Activated B cell treated with CpG ODN at 0.5 μM for 24 hours (primary cell): ENCODE results near the gene UBE2O. TPM values are rescaled to one million over a fixed set of nuclear protein-coding genes. Genes with fewer than 3 reads are reported as not detected.
A peak's percentile ranks its signal among the peaks of the same experiment; 100 is the strongest.

Experiments used
- ATAC-seq: fragments of 200-7000 bp; cut with Tn5 transposase; one replicate; pipeline ENCODE4 v1.10.0; 2021; ENCODE audit warnings: low read depth, mild to moderate bottlenecking, moderate library complexity
- CTCF ChIA-PET: fragments of 350-600 bp; sonication (Branson Sonifier 250); formaldehyde crosslinking; loops from one replicate; lab custom pipeline; 2021; ENCODE audit warnings: antibody characterized with exemption; lab: Charles Lee
- POLR2A ChIA-PET: fragments of 350-600 bp; sonication (Branson Sonifier 250); formaldehyde crosslinking; loops from one replicate; lab custom pipeline; 2021; ENCODE audit warnings: antibody characterized with exemption; lab: Charles Lee
- DNase-seq: peaks from one replicate; pipeline ENCODE4 v3.0.0; 2022
- H3K27ac Mint-ChIP-seq: one replicate; pipeline ENCODE4 v1.8.0; 2020; ENCODE audit warnings: mixed read lengths
- H3K27me3 Mint-ChIP-seq: one replicate; pipeline ENCODE4 v1.8.0; 2021; ENCODE audit warnings: mixed read lengths
- H3K36me3 Mint-ChIP-seq: one replicate; pipeline ENCODE4 v1.8.0; 2021; ENCODE audit warnings: low read depth, mixed read lengths
- H3K4me1 Mint-ChIP-seq: one replicate; pipeline ENCODE4 v1.8.0; 2021; ENCODE audit warnings: mixed read lengths
- H3K4me3 Mint-ChIP-seq: one replicate; pipeline ENCODE4 v1.8.0; 2020; ENCODE audit warnings: mild to moderate bottlenecking, mixed read lengths
- H3K9me3 Mint-ChIP-seq: one replicate; pipeline ENCODE4 v1.8.0; 2020; ENCODE audit warnings: mixed read lengths
- intact Hi-C: fragments of 100-400 bp; cut with micrococcal nuclease; formaldehyde crosslinking; loops from one replicate; pipeline ENCODE4 v1.15.1; 2024
- total RNA-seq: library from RNA; stranded (reverse); gene quantifications from 2 replicates; pipeline ENCODE4 v1.2.3, GENCODE V29; 2022
- TF ChIP-seq, protein P1 (sequence below): fragments of 200-600 bp; IDR thresholded peaks from one replicate; pipeline ENCODE4 v1.8.0; 2022; ENCODE audit warnings: antibody characterized with exemption, mild to moderate bottlenecking

The UBE2O gene
- total RNA-seq: 39.0 and 40.3 TPM in 2 replicates

DNA sequence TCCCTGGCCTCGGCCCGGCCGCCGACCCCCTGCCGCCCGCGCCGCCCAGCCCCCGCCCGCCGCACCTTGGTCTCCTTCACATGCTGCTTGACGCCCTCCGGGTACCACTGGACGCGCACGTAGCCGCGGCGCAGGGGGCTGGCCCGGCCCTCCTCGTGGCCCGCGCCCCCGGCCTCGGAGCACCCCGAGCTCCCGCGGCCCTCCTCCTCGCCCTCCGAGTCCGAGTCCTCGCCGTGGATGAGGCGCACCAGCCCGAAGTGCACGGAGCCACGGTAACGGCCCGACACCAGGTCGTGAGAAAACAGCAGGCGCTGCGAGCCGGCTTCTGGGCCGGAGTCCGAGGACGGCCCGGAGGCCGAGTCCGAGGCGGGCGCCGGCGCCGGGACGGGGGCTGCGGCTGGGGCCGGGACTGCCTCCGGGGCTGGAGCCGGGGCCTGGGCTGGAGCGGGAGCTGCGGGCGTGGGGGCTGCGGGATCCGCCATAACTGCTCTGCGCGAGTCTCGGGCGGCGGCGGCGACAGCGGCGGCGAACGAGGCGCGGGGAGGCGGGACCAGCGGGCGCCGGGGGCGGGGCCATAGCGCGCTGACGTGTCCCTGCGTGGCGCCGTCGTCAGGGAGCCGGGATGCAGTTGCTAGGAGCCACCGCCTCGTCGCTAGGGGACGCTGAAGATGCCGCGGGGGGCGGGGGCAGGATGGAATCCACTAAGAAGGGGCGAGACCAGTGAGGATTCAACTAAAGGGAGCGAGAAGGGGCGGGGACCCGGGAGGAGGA is at the start of gene UBE2O:
Gene UBE2O, minus strand, starts transcription at position 493 of the 771 bp plus-strand sequence. Its CDS starts 11 bp downstream, at position 482.
- peak; percentile 95 for DNase-seq
- CTCF ChIA-PET: interaction anchor here (1.0 to 2.3 kb wide), 10 partner anchors 10 to 68 kb away, joined by 3 to 9 read pairs (median 5); partner anchors contain the start of genes AANAT and SPHK1

DNA sequence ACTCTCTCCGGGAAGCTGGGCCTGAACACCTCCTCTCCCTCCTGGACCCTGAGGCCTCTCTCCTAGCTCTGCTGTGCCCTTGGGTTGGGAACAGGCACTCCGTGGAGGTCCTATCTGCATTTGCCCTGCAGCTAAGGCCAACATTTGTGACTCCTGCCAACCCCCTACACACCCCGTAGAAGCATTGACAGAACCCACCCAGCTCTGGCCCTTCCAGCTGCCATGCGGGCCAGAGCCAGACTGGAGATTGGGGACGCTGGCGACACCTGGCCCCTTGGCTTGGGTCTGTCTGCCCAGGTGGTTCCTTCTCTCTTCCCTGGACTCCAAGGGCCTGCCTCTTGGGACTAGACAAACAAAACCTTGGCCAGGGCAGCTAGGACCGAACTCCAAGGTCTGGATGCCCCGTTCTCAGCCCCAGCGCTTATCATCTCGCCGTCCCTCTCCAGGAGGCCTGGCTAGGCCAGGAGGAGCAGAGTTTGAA is 48.9 kb upstream of the UBE2O start:
- H3K27ac Mint-ChIP-seq: peak overlapping the region; percentile 90
- TF ChIP-seq, protein P1, sequence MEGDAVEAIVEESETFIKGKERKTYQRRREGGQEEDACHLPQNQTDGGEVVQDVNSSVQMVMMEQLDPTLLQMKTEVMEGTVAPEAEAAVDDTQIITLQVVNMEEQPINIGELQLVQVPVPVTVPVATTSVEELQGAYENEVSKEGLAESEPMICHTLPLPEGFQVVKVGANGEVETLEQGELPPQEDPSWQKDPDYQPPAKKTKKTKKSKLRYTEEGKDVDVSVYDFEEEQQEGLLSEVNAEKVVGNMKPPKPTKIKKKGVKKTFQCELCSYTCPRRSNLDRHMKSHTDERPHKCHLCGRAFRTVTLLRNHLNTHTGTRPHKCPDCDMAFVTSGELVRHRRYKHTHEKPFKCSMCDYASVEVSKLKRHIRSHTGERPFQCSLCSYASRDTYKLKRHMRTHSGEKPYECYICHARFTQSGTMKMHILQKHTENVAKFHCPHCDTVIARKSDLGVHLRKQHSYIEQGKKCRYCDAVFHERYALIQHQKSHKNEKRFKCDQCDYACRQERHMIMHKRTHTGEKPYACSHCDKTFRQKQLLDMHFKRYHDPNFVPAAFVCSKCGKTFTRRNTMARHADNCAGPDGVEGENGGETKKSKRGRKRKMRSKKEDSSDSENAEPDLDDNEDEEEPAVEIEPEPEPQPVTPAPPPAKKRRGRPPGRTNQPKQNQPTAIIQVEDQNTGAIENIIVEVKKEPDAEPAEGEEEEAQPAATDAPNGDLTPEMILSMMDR: no peak
- CTCF ChIA-PET: interaction anchor here (0.6 to 11.4 kb wide), 11 partner anchors 9 to 224 kb away, joined by 3 to 129 read pairs (median 4); partner anchors contain the start of gene AANAT
- ATAC-seq: no peak
- peaks cover 64% of the 10 kb centered on the region for H3K4me1 Mint-ChIP-seq
- H3K4me3 Mint-ChIP-seq: peak overlapping the region; percentile 99
- POLR2A ChIA-PET: interaction anchor here (0.6 to 21.4 kb wide), 12 partner anchors 19 to 231 kb away, joined by 3 to 769 read pairs (median 4); partner anchors contain the start of genes AANAT and UBE2O
- no peaks in the 10 kb centered on the region for H3K27me3 Mint-ChIP-seq
- DNase-seq: no peak
- H3K9me3 Mint-ChIP-seq: no peaks in the 10 kb centered on the region
- intact Hi-C loops: loop anchor here (1.0 kb wide), 4 partner anchors 10 to 49 kb away; partner anchors contain the start of gene UBE2O
- peaks cover 28% of the 10 kb centered on the region for H3K36me3 Mint-ChIP-seq

More for the DNA sequence above, at the start of gene UBE2O:
- no peaks in the 10 kb centered on the region for H3K27me3 Mint-ChIP-seq
- peak; percentile 94 for ATAC-seq
- peak within 1 kb of the TSS; percentile 87 for H3K27ac Mint-ChIP-seq
- H3K9me3 Mint-ChIP-seq: no peaks in the 10 kb centered on the region
- intact Hi-C loops: loop anchor here (1.0 to 2.0 kb wide), 5 partner anchors 26 to 512 kb away; partner anchors contain the start of genes FBF1, FOXJ1 and RHBDF2
- peaks cover 39% of the 10 kb centered on the region for H3K4me1 Mint-ChIP-seq
- TF ChIP-seq, protein P1: no peak
- H3K4me3 Mint-ChIP-seq: peak within 1 kb of the TSS; percentile 83
- POLR2A ChIA-PET: interaction anchor here (0.7 to 3.3 kb wide), 13 partner anchors 14 to 188 kb away, joined by 3 to 14 read pairs (median 3); partner anchors contain the start of genes AANAT, RHBDF2 and UBALD2
- H3K36me3 Mint-ChIP-seq: no peaks in the 10 kb centered on the region

DNA sequence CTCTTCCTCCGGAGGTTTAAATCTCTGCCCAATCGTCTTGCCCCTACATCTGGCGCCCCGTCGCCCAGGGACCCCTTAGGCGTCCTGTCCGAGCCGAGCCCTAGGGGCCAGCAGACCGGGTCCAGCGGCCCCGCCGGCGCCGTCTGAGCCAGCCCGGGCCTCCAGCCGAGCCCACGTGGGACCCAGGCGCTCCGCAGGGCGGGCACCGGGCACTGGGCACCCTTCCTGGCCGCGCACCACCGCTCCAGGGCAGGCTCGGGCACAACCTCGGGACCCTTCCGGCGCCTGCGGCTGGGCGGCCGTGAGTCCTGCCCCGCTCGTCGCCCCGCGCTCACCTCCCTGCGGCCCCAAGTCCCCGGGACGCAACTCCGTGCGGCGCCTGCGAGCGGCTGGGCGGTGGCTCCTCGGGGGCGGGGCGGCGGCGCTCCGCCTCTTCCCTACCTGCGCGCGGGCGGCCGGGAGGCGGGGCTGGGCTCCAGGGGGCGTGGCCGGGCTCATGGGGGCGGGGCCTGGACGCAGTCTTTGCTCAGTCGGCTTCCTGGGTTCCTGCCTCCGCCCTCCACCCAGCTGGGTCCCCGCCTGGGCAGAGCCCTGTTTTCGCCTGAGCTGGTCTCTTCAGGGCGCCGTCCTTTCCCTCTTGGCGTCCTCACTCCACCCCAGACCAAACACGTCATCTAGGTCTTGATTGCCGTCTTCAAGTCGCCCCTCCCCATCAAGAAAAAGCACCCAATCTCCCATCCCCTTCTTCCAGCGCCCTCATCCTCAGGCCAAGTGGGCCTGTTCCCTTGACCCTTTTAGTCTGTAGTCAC is 48.3 kb upstream of the UBE2O start, which contains the start of gene RHBDF2:
Gene RHBDF2, minus strand, starts transcription at position 406 of the 809 bp plus-strand sequence. CDS start 19,899 bp downstream, outside the sequence.
- Mint-ChIP-seq H3K36me3 (peaks cover 32% of the 10 kb centered on the region), H3K27me3 (no peaks in the 10 kb centered on the region), H3K27ac (peak within 1 kb of the TSS; percentile 95), H3K4me3 (peak within 1 kb of the TSS; percentile 99), H3K9me3 (no peaks in the 10 kb centered on the region), H3K4me1 (peaks cover 64% of the 10 kb centered on the region)
- ATAC-seq: peak; percentile 87
- CTCF ChIA-PET: interaction anchor here (0.6 to 11.4 kb wide), 11 partner anchors 8 to 223 kb away, joined by 3 to 129 read pairs (median 4); partner anchors contain the start of gene AANAT
- intact Hi-C loops: loop anchor here (1.0 kb wide), 4 partner anchors 9 to 48 kb away; partner anchors contain the start of gene UBE2O
- POLR2A ChIA-PET: interaction anchor here (0.6 to 21.4 kb wide), 13 partner anchors 18 to 231 kb away, joined by 3 to 769 read pairs (median 4); partner anchors contain the start of genes AANAT and UBE2O
- TF ChIP-seq, protein P1: no peak
- DNase-seq: peak; percentile 100

DNA sequence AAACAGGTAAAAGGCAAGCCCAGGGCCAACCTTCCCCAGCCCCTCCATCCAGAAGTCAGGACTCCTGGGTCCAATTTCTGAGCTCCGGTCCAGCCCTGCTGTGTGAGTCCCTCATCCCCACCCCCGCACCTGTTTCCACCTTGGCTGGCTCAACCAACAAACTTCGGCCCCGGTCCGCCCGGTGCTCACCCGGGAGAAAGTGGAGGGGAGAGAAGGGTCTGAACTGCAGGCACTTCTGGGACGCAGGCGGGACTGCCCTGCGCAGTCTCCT is 47.7 kb upstream of the UBE2O start:
- DNase-seq: no peak
- POLR2A ChIA-PET: interaction anchor here (1.0 to 21.4 kb wide), 6 partner anchors 18 to 230 kb away, joined by 3 to 769 read pairs (median 6); partner anchors contain the start of gene AANAT

More for the DNA sequence above, 47.7 kb upstream of the UBE2O start:
- H3K27ac Mint-ChIP-seq: peak overlapping the region; percentile 95
- H3K36me3 Mint-ChIP-seq: peaks cover 37% of the 10 kb centered on the region
- peaks cover 65% of the 10 kb centered on the region for H3K4me1 Mint-ChIP-seq
- TF ChIP-seq, protein P1: no peak
- no peaks in the 10 kb centered on the region for H3K9me3 Mint-ChIP-seq
- H3K4me3 Mint-ChIP-seq: peak overlapping the region; percentile 99
- intact Hi-C loops: loop anchor here (1.0 kb wide), 4 partner anchors 8 to 47 kb away; partner anchors contain the start of gene UBE2O
- ATAC-seq: peak; percentile 7
- no peaks in the 10 kb centered on the region for H3K27me3 Mint-ChIP-seq
- CTCF ChIA-PET: interaction anchor here (1.4 to 11.4 kb wide), 4 partner anchors 10 to 35 kb away, joined by 3 to 129 read pairs (median 4); partner anchors contain the start of gene AANAT
